K562 (cell line): ENCODE data around the gene GNAT1. TPM values are rescaled to one million over a fixed set of nuclear protein-coding genes. Genes with fewer than 3 reads are reported as not detected.

ENCODE experiments used
- ATAC-seq: fragments of 200-7000 bp; cut with Tn5 transposase; 3 replicates; pipeline ENCODE4 v1.9.1; 2020; ENCODE audit warnings: moderate library complexity
- BruUV-seq: library from RNA; stranded (reverse); fragments of 400-500 nt; replicated peaks from 2 replicates; lab custom pipeline; 2021; lab: Mats Ljungman, UMichigan
- CTCF ChIA-PET: fragments of 300-600 bp; formaldehyde crosslinking; extraction: SDS; loops from one replicate; lab custom pipeline; 2021; ENCODE audit warnings: low intra/inter-chr PET ratio; lab: Yijun Ruan, JAX
- POLR2A ChIA-PET: fragments of 300-600, 350-650 bp; sonication (Branson Sonifier 250); formaldehyde crosslinking; extraction: SDS; loops from one replicate; lab custom pipeline; 2021; ENCODE audit warnings: antibody characterized with exemption, inconsistent platforms; lab: Yijun Ruan, JAX
- DNase-seq, 4 experiments: peaks; one replicate each; pipeline versions ENCODE4 v3.0.0 to v3.0.0-alpha.2; 2011 to 2018; ENCODE audit warnings: low spot score in 3 of 4, mixed read lengths in 3 of 4; ENCODE audit errors: extremely low read depth in 1 of 4
- FAIRE-seq: peaks from 2 replicates; lab custom pipeline; 2011; peaks lifted over from hg19 to GRCh38; lab: Jason Lieb, UNC
- H2AFZ ChIP-seq: 2 replicates; pipeline ENCODE4 v1.6.0; 2011; ENCODE audit warnings: low read depth, low read length, control low read depth, inconsistent platforms
- H3K27ac ChIP-seq: fragments of 200-600 bp; 3 replicates; pipeline ENCODE4 v1.8.0; 2011; ENCODE audit warnings: low read depth, mild to moderate bottlenecking, control low read depth, inconsistent platforms, low read length, moderate library complexity, mixed read lengths; ENCODE audit errors: extremely low read depth
- H3K27me3 ChIP-seq, 2 experiments: fragments of 300-600 bp in 1 of 2; 2 replicates in 1 of 2; 3 replicates in 1 of 2; pipeline versions ENCODE4 v1.6.0 to v1.8.0; 2011; ENCODE audit warnings: inconsistent platforms in 2 of 2, low read length in 2 of 2, mild to moderate bottlenecking in 1 of 2, mixed read lengths in 1 of 2, moderate library complexity in 1 of 2; ENCODE audit not compliant: control insufficient read depth in 2 of 2, insufficient read depth in 2 of 2
- H3K36me3 ChIP-seq: fragments of 300-600 bp; 3 replicates; pipeline ENCODE4 v1.8.0; 2011; ENCODE audit warnings: mild to moderate bottlenecking, low read length, inconsistent platforms; ENCODE audit not compliant: control insufficient read depth, insufficient read depth
- H3K4me1 ChIP-seq, 2 experiments: fragments of 200-600 bp in 1 of 2; replicated peaks in 1 of 2; 2 replicates in 1 of 2; 3 replicates in 1 of 2; pipeline versions ENCODE4 v1.5.1 to v1.8.0; 2011; ENCODE audit warnings: inconsistent platforms in 2 of 2, low read length in 2 of 2, mild to moderate bottlenecking in 1 of 2, mixed read lengths in 1 of 2, moderate library complexity in 1 of 2; ENCODE audit not compliant: control insufficient read depth in 2 of 2, insufficient read depth in 2 of 2
- H3K4me2 ChIP-seq: 2 replicates; pipeline ENCODE4 v1.6.1; 2011; ENCODE audit warnings: low read length, control low read depth, inconsistent platforms, mixed read lengths; ENCODE audit not compliant: insufficient read depth
- H3K4me3 ChIP-seq: fragments of 200-600 bp; sonication (generic), shearing (Covaris generic); 2 replicates; pipeline ENCODE4 v1.5.1; 2016; ENCODE audit warnings: control low read depth, inconsistent platforms
- H3K79me2 ChIP-seq: fragments of 200-600 bp; 3 replicates; pipeline ENCODE4 v1.8.0; 2011; ENCODE audit warnings: low read length, inconsistent platforms; ENCODE audit not compliant: control insufficient read depth, insufficient read depth
- H3K9ac ChIP-seq, 2 experiments: 2 replicates each; pipeline versions ENCODE4 v1.6.0 to v1.6.1; 2011; ENCODE audit warnings: low read depth in 2 of 2, low read length in 2 of 2, control low read depth in 1 of 2, inconsistent platforms in 1 of 2, mild to moderate bottlenecking in 1 of 2, mixed read lengths in 1 of 2; ENCODE audit not compliant: insufficient read depth in 1 of 2
- H3K9me1 ChIP-seq: one replicate; pipeline ENCODE4 v1.6.0; 2011; ENCODE audit warnings: inconsistent platforms, mild to moderate bottlenecking, low read length, moderate library complexity; ENCODE audit not compliant: control insufficient read depth, insufficient read depth
- H3K9me3 ChIP-seq: replicated peaks from 2 replicates; pipeline ENCODE4 v1.5.1; 2011; ENCODE audit warnings: low read depth, low read length, inconsistent platforms; ENCODE audit not compliant: control insufficient read depth, insufficient read depth
- H4K20me1 ChIP-seq: replicated peaks from 2 replicates; pipeline ENCODE4 v1.6.1; 2011; ENCODE audit warnings: low read length, inconsistent platforms, mixed read lengths; ENCODE audit not compliant: control insufficient read depth, insufficient read depth
- CEBPG ChIP-seq, 3 experiments: fragments of 200-800 bp in 1 of 3; sonication (Bioruptor generic) in 1 of 3; sonication (generic) in 1 of 3; formaldehyde crosslinking in 1 of 3; IDR thresholded peaks in 2 of 3; conservative IDR thresholded peaks in 1 of 3; 2 replicates each; pipeline versions ENCODE4 v1.6.1 to v1.8.0; 2016 to 2022; ENCODE audit warnings: missing compliant biosample characterization in 2 of 3, missing genetic modification characterization in 2 of 3, mild to moderate bottlenecking in 1 of 3, missing genetic modification reagents in 1 of 3
- E2F6 ChIP-seq, 2 experiments: IDR thresholded peaks; 2 replicates each; pipeline ENCODE4 v1.6.1; 2011; ENCODE audit warnings: borderline replicate concordance in 1 of 2, control low read depth in 1 of 2, low read depth in 1 of 2, low read length in 1 of 2, mild to moderate bottlenecking in 1 of 2, mixed read lengths in 1 of 2, moderate library complexity in 1 of 2; ENCODE audit not compliant: insufficient read depth in 1 of 2, insufficient read length in 1 of 2, poor library complexity in 1 of 2, severe bottlenecking in 1 of 2; ENCODE audit errors: extremely low read depth in 1 of 2
- GTF3C2 ChIP-seq: IDR thresholded peaks from 3 replicates; pipeline ENCODE4 v1.6.1; 2011; ENCODE audit warnings: borderline replicate concordance, mild to moderate bottlenecking, moderate library complexity; ENCODE audit not compliant: insufficient read length; ENCODE audit errors: extremely low read depth
- KHSRP ChIP-seq: fragments of 450-650 bp; IDR thresholded peaks from 2 replicates; pipeline ENCODE4 v1.6.1; 2017
- MLLT1 ChIP-seq, 2 experiments: fragments of 450-650 bp; IDR thresholded peaks; 2 replicates each; pipeline ENCODE4 v1.6.1; 2016
- MXI1 ChIP-seq: IDR thresholded peaks from 2 replicates; pipeline ENCODE4 v1.6.1; 2011; ENCODE audit warnings: low read depth, mild to moderate bottlenecking, improper control_type of control experiment, low read length
- NCOA6 ChIP-seq: fragments of 450-650 bp; IDR thresholded peaks from 2 replicates; pipeline ENCODE4 v1.6.1; 2017; ENCODE audit warnings: mild to moderate bottlenecking
- RBM14 ChIP-seq: fragments of 200-400 bp; formaldehyde crosslinking; IDR thresholded peaks from 2 replicates; pipeline ENCODE4 v1.6.1; 2018; ENCODE audit warnings: low read depth, mild to moderate bottlenecking, low read length, moderate library complexity, borderline replicate concordance; ENCODE audit not compliant: insufficient read depth
- RBM17 ChIP-seq: fragments of 200-400 bp; formaldehyde crosslinking; IDR thresholded peaks from 2 replicates; pipeline ENCODE4 v1.6.1; 2017; ENCODE audit warnings: low read depth, mild to moderate bottlenecking, low read length, borderline replicate concordance
- RFX1 ChIP-seq: fragments of 450-650 bp; IDR thresholded peaks from 2 replicates; pipeline ENCODE4 v1.6.1; 2016; ENCODE audit warnings: mild to moderate bottlenecking, moderate library complexity
- SMARCA4 ChIP-seq: fragments of 450-650 bp; IDR thresholded peaks from 2 replicates; pipeline ENCODE4 v1.6.1; 2016
- TEAD2 ChIP-seq: fragments of 450-650 bp; IDR thresholded peaks from 2 replicates; pipeline ENCODE4 v1.6.1; 2016; ENCODE audit warnings: missing genetic modification characterization, control low read depth, missing compliant biosample characterization
- ZSCAN29 ChIP-seq: fragments of 450-650 bp; IDR thresholded peaks from 2 replicates; pipeline ENCODE4 v1.6.1; 2017
- WGBS: fragments of 100-300 bp; shearing (Covaris generic); methylation state at CpG from one replicate; pipeline ENCODE4 v1.1.6; 2016; ENCODE audit warnings: low coverage, mixed read lengths; ENCODE audit not compliant: insufficient coverage; ENCODE audit errors: missing lambda C conversion rate; 5-methylcytosine and 5-hydroxymethylcytosine counted together
- in situ Hi-C: fragments of 300-500 bp; cut with MboI; formaldehyde crosslinking; loops from 4 replicates; pipeline ENCODE4 v1.15.0; 2018; ENCODE audit warnings: inconsistent platforms, mixed read lengths
- intact Hi-C: fragments of 100-400 bp; cut with micrococcal nuclease; formaldehyde crosslinking; loops from 2 replicates; pipeline ENCODE4 v1.14.2; 2022
- polyA plus RNA-seq, 8 experiments: library from polyadenylated mRNA; depleted of rRNA in 4 of 8; stranded (reverse) in 5 of 8; unstranded in 3 of 8; fragments of >200 nt; fragmentation: Nextera tagmentation in 2 of 8; fragmentation: Illumina TruSeq in 1 of 8; extraction: Ambion mirVana in 2 of 8; extraction: Trizol in 1 of 8; gene quantifications; 2 replicates each; pipeline versions ENCODE4 v1.2.1 to v1.2.3, GENCODE V29; 2011 to 2014; ENCODE audit warnings: inconsistent platforms in 1 of 8, missing spikeins in 1 of 8
- total RNA-seq, 7 experiments: library from RNA; depleted of rRNA in 6 of 7; stranded (reverse); fragments of >200 nt in 6 of 7; fragmentation: Illumina TruSeq in 2 of 7; extraction: Trizol in 2 of 7; gene quantifications; 2 replicates each; pipeline versions ENCODE4 v1.2.1 to v1.2.3, GENCODE V29; 2011 to 2021; ENCODE audit warnings: low replicate concordance in 1 of 7
- TF ChIP-seq, protein P1 (sequence below): fragments of 450-650 bp; IDR thresholded peaks from 2 replicates; pipeline ENCODE4 v1.6.1; 2016; ENCODE audit warnings: antibody characterized with exemption

GNAT1 gene
- total and polyA plus RNA-seq, 9 of the 15 experiments (the other 6 are each of a cell fraction or from before 2014, with no cell fraction given): not detected

DNA sequence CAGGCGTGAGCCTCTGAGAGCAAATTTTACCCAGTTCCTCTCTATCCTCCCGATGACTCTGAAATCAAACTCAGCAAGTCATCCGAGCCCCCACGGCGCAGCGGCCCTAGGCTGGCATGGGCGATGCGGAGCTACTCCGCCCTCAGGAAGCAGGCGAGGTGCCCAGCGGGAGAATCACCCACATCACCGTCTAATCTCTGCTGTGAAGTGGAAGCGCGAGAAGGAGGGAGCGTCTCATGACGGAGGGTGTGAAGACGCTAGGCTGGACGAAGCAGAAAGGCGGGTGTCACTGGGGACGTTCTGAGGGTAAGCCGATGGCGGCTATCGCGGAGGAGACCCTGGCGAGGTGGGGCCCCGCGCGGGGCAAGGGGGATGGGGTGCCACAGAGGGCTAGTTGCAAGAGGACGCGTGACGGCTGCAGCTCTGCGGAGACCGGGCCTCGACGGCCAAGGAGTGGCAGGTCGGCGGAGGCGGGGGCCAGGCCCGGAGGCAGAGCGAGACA, 35.5 kb downstream of the GNAT1 start:
- POLR2A ChIA-PET: interaction anchor here (0.7 to 0.9 kb wide), 3 partner anchors 14 to 55 kb away, joined by 3 to 4 read pairs (median 3); no protein-coding TSS in a partner anchor
- Histone ChIP-seq H3K79me2 (no peaks in the 10 kb centered on the region), H3K9me3 (no peaks in the 10 kb centered on the region), H2AFZ (peak overlapping the region; percentile 97), H3K9me1 (no peaks in the 10 kb centered on the region), H3K4me3 (peak overlapping the region; percentile 47), H3K27ac (no peak overlapping the region; the same call in 2 of the 3 replicates), H4K20me1 (no peaks in the 10 kb centered on the region), H3K9ac (peak overlapping the region; percentile 25 to 90; a peak in 2 of 4 replicates), H3K27me3 (no peaks in the 10 kb centered on the region), H3K4me1 (peaks cover 18 to 43% of the 10 kb centered on the region in 2 experiments), H3K4me2 (peak overlapping the region; percentile 83), H3K36me3 (no peaks in the 10 kb centered on the region)
- in situ Hi-C loops (loop anchor here (5.0 kb wide), 2 partner anchors 35 to 45 kb away; partner anchors contain the start of gene GNAT1), intact Hi-C loops (loop anchor here (1.0 kb wide), 4 partner anchors 19 to 97 kb away; no protein-coding TSS in a partner anchor)
- DNase-seq (peak in 2 of 4 experiments; percentile 20 to 37), ATAC-seq (no peak; the same call in 2 of the 3 replicates), FAIRE-seq (no peak)
- WGBS: 8% methylated on average over 19 of the region's 40 CpGs
- BruUV-seq: no TSS peak
- CTCF ChIA-PET: interaction anchor here (0.6 to 4.0 kb wide), 10 partner anchors 19 to 369 kb away, joined by 3 to 91 read pairs (median 6); partner anchors contain the start of genes HYAL3 and NAA80
- peak in 1 of 2 experiments; percentile 61 for TF ChIP-seq E2F6 (IDR thresholded peaks at IDR 0.05; ENCODE audit: borderline replicate concordance in 1 of 2, extremely low read depth in 1 of 2, insufficient read depth in 1 of 2, insufficient read length in 1 of 2, low read depth in 1 of 2, low read length in 1 of 2, poor library complexity in 1 of 2, severe bottlenecking in 1 of 2)
- TF ChIP-seq RBM17: no peak
- TF ChIP-seq MLLT1 (IDR thresholded peaks at IDR 0.05): no peak
- TF ChIP-seq KHSRP: no peak
- TF ChIP-seq MXI1: no peak
- peak; percentile 87 for TF ChIP-seq NCOA6
- TF ChIP-seq GTF3C2: no peak
- TF ChIP-seq RFX1: no peak
- TF ChIP-seq, protein P1, sequence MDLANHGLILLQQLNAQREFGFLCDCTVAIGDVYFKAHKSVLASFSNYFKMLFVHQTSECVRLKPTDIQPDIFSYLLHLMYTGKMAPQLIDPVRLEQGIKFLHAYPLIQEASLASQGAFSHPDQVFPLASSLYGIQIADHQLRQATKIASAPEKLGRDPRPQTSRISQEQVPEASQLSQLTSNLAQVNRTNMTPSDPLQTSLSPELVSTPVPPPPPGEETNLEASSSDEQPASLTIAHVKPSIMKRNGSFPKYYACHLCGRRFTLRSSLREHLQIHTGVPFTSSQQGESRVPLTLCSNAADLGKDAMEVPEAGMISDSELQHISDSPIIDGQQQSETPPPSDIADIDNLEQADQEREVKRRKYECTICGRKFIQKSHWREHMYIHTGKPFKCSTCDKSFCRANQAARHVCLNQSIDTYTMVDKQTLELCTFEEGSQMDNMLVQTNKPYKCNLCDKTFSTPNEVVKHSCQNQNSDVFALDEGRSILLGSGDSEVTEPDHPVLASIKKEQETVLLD: peak; percentile 33; the same call in 1 of the 2 replicates
- TF ChIP-seq SMARCA4: no peak
- TF ChIP-seq RBM14: no peak
- TF ChIP-seq ZSCAN29: no peak
- TF ChIP-seq TEAD2 (tag): no peak
- no peak for TF ChIP-seq CEBPG (CRISPR knock-in tag; IDR thresholded peaks at IDR 0.05)
- TF ChIP-seq CEBPG (tag; conservative IDR thresholded peaks at IDR 0.05 in 1 of 2, IDR thresholded peaks at IDR 0.05 in 1 of 2): no peak
